ENCODE measurements around the gene MYO1H.

The MYO1H gene

GRCh38 chr12:109458771-109459208 is 111.1 kb downstream of the MYO1H start:
- H3K9ac ChIP-seq: peak overlapping the region in 1 of 11 experiments; percentile 21; a peak in 1 of 22 replicates
- no peak overlapping the region for H3K27ac ChIP-seq
- H3K9me3 ChIP-seq (replicated peaks in 1 of 11): no peaks in the 10 kb centered on the region
- H3K4me3 ChIP-seq: no peak overlapping the region
- peaks cover 22 to 57% (median 33%) of the 10 kb centered on the region in 10 experiments for H3K4me1 ChIP-seq
- peaks cover 33 to 99% (median 65%) of the 10 kb centered on the region in 11 experiments for H4K20me1 ChIP-seq
- H3K4me2 ChIP-seq: peak overlapping the region in 2 of 11 experiments; percentile 32 to 36; a peak in 2 of 22 replicates
- no peak for TF ChIP-seq Cebpa-rat (IDR thresholded peaks at IDR 0.05)
- peaks cover 67 to 94% (median 78%) of the 10 kb centered on the region in 11 experiments for H3K36me3 ChIP-seq
- no peaks in the 10 kb centered on the region for H3K27me3 ChIP-seq

- peaks cover 22 to 62% (median 36%) of the 10 kb centered on the region in 10 experiments for H3K4me1 ChIP-seq
Measured at GRCh38 chr12:109459247-109459646, 111.5 kb downstream of the MYO1H start.

GRCh38 chr12:109460538-109460937 is 112.8 kb downstream of the MYO1H start:
- Histone ChIP-seq H3K27ac (peak overlapping the region in 9 of 11 experiments; percentile 7 to 69 (median 51); a peak in 12 of 22 replicates), H3K9ac (no peak overlapping the region), H3K4me3 (no peak overlapping the region), H4K20me1 (peaks cover 51 to 99% (median 82%) of the 10 kb centered on the region in 11 experiments), H3K36me3 (peaks cover 59 to 94% (median 77%) of the 10 kb centered on the region in 11 experiments), H3K27me3 (no peaks in the 10 kb centered on the region), H3K4me2 (peak overlapping the region in 10 of 11 experiments; percentile 46 to 91 (median 69); a peak in 17 of 22 replicates), H3K9me3 (replicated peaks in 1 of 11) (no peaks in the 10 kb centered on the region), H3K4me1 (peaks cover 22 to 74% (median 36%) of the 10 kb centered on the region in 10 experiments)
- TF ChIP-seq Cebpa-rat (IDR thresholded peaks at IDR 0.05): no peak

More at GRCh38 chr12:109459247-109459646, 111.5 kb downstream of the MYO1H start:
- no peak overlapping the region for H3K27ac ChIP-seq
- H3K4me3 ChIP-seq: no peak overlapping the region
- no peak for TF ChIP-seq Cebpa-rat (IDR thresholded peaks at IDR 0.05)
- H3K27me3 ChIP-seq: no peaks in the 10 kb centered on the region
- H3K9me3 ChIP-seq (replicated peaks in 1 of 11): no peaks in the 10 kb centered on the region
- H3K36me3 ChIP-seq: peaks cover 63 to 94% (median 78%) of the 10 kb centered on the region in 11 experiments
- no peak overlapping the region for H3K4me2 ChIP-seq
- H4K20me1 ChIP-seq: peaks cover 38 to 99% (median 69%) of the 10 kb centered on the region in 11 experiments
- H3K9ac ChIP-seq: peak overlapping the region in 1 of 11 experiments; percentile 21; a peak in 2 of 22 replicates

- Histone ChIP-seq H3K4me1 (peaks cover 22 to 75% (median 36%) of the 10 kb centered on the region in 10 experiments), H3K9ac (peak overlapping the region in 10 of 11 experiments; percentile 0 to 51 (median 24); a peak in 11 of 22 replicates), H3K4me3 (no peak overlapping the region), H3K27me3 (no peaks in the 10 kb centered on the region), H3K9me3 (replicated peaks in 1 of 11) (no peaks in the 10 kb centered on the region), H4K20me1 (peaks cover 58 to 100% (median 89%) of the 10 kb centered on the region in 11 experiments), H3K4me2 (peak overlapping the region; percentile 46 to 91 (median 68)), H3K36me3 (peaks cover 59 to 94% (median 77%) of the 10 kb centered on the region in 11 experiments), H3K27ac (peak overlapping the region in 10 of 11 experiments; percentile 20 to 69 (median 48); a peak in 19 of 22 replicates)
- no peak for TF ChIP-seq Cebpa-rat (IDR thresholded peaks at IDR 0.05)
Measured at GRCh38 chr12:109461049-109461845, 113.5 kb downstream of the MYO1H start.

GRCh38 chr12:109461846-109462756 is 114.4 kb downstream of the MYO1H start:
- TF ChIP-seq Cebpa-rat (IDR thresholded peaks at IDR 0.05): no peak
- H3K4me1 ChIP-seq: peaks cover 22 to 82% (median 36%) of the 10 kb centered on the region in 10 experiments
- H4K20me1 ChIP-seq: peaks cover 65 to 100% (median 98%) of the 10 kb centered on the region in 11 experiments
- no peaks in the 10 kb centered on the region for H3K27me3 ChIP-seq
- H3K27ac ChIP-seq: peak overlapping the region in 8 of 11 experiments; percentile 42 to 69 (median 51); a peak in 12 of 22 replicates
- peaks cover 59 to 94% (median 77%) of the 10 kb centered on the region in 11 experiments for H3K36me3 ChIP-seq
- no peaks in the 10 kb centered on the region for H3K9me3 ChIP-seq (replicated peaks in 1 of 11)
- no peak overlapping the region for H3K4me3 ChIP-seq
- peak overlapping the region in 8 of 11 experiments; percentile 0 to 51 (median 36); a peak in 7 of 22 replicates for H3K9ac ChIP-seq
- peak overlapping the region; percentile 46 to 91 (median 68) for H3K4me2 ChIP-seq

GRCh38 chr12:109462868-109463692 is 115.4 kb downstream of the MYO1H start:
- H3K4me1 ChIP-seq: peaks cover 22 to 82% (median 36%) of the 10 kb centered on the region in 10 experiments

GRCh38 chr12:109463756-109464155 is 116.1 kb downstream of the MYO1H start:
- TF ChIP-seq Cebpa-rat (IDR thresholded peaks at IDR 0.05): no peak
- Histone ChIP-seq H3K4me2 (peak overlapping the region in 7 of 11 experiments; percentile 5 to 91 (median 68); a peak in 10 of 22 replicates), H3K36me3 (peaks cover 57 to 94% (median 76%) of the 10 kb centered on the region in 11 experiments), H4K20me1 (peaks cover 72 to 100% (median 98%) of the 10 kb centered on the region in 11 experiments), H3K4me1 (peaks cover 22 to 81% (median 36%) of the 10 kb centered on the region in 10 experiments), H3K27ac (peak overlapping the region in 3 of 11 experiments; percentile 16 to 40 (median 21); a peak in 1 of 22 replicates), H3K4me3 (no peak overlapping the region), H3K27me3 (no peaks in the 10 kb centered on the region), H3K9ac (0 out of 22 replicates have a peak overlapping the region, but pooled peaks of 1 of the 11 experiments have one; percentile 0), H3K9me3 (replicated peaks in 1 of 11) (no peaks in the 10 kb centered on the region)

More at GRCh38 chr12:109462868-109463692, 115.4 kb downstream of the MYO1H start:
- Histone ChIP-seq H4K20me1 (peaks cover 69 to 100% (median 100%) of the 10 kb centered on the region in 11 experiments), H3K36me3 (peaks cover 59 to 94% (median 77%) of the 10 kb centered on the region in 11 experiments), H3K4me2 (peak overlapping the region in 10 of 11 experiments; percentile 5 to 91 (median 69); a peak in 14 of 22 replicates), H3K27me3 (no peaks in the 10 kb centered on the region), H3K9me3 (replicated peaks in 1 of 11) (no peaks in the 10 kb centered on the region), H3K27ac (peak overlapping the region in 3 of 11 experiments; percentile 16 to 40 (median 21); a peak in 1 of 22 replicates), H3K4me3 (no peak overlapping the region), H3K9ac (0 out of 22 replicates have a peak overlapping the region, but pooled peaks of 2 of the 11 experiments have one; percentile 0 to 22)
- TF ChIP-seq Cebpa-rat (IDR thresholded peaks at IDR 0.05): no peak
